ENCODE results near the gene SGTA. TPM values are rescaled to one million over a fixed set of nuclear protein-coding genes. Genes with fewer than 3 reads are reported as not detected.
A peak's percentile ranks its signal among the peaks of the same experiment; 100 is the strongest.
"Not testable (repeated sequence)": the region's sequence is repeated elsewhere in the genome, so short reads cannot be mapped to it uniquely, and the experiment has no call there.

Gene SGTA
- total RNA-seq, 1 experiment from 2014 or later = 122 TPM

DNA sequence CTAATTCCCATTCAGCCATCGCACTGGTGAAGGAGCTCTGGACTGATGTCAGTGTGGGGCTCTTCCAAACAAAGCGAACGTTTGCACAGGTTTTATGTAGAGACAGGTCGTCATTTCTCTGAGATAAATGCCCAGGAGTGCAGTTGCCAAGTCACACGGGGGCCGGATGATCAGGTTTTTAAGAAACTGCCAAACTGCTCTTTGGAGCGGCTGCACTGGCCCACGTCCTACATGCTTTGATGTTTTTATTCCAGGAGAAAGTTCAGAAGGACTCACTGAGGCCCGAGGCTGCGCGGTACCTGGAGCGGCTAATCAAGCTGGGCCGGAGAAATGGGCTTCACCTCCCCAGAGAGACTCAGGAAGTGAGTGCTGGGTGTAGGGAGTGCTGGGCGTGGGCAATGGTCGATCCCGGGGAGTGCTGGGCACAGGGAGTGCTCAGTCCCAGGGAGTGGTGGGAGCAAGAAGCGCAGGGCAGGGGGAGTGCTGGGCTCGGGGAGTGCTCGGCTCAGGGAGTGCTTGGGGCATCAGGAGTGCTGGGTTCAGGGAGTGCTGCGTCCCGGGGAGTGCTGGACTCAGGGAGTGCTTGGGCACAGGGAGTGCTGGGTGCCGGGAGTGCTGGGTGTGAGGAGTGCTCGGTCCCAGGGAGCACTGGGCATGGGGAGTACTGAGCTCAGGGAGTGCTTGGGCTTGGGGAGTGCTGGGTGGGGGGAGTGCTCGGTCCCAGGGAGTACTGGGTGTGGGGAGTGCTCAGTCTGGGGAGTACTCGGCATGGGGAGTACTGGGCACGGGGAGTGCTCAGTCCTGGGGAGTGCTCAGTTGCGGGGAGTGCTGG, 13.0 kb upstream of the SGTA start:
- DNase-seq (ENCODE audit: low spot score) = no peak

DNA sequence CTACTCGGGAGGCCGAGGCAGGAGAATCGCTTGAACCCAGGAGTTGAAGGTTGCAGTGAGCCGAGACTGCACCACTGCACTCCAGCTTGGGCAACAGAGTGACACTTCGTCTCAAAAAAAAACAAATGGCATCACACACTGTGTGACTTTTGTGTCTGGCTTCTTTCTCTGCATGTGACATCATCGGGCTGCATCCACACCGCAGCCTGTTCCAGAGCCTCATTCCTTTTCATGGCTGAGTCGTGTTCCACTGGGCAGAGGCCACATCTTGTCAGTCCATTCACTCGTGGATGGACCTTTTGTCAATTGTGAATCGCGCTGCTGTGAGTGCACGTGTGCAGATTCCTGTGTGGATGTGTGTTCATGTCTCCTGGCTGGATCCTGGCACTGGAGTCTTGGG, 10.5 kb upstream of the SGTA start:
- no peak for DNase-seq (ENCODE audit: low spot score)

- no peak for DNase-seq (ENCODE audit: low spot score)
These were observed 10.1 kb upstream of the SGTA start for GRCh38 chr19:2793126-2793525.

DNA sequence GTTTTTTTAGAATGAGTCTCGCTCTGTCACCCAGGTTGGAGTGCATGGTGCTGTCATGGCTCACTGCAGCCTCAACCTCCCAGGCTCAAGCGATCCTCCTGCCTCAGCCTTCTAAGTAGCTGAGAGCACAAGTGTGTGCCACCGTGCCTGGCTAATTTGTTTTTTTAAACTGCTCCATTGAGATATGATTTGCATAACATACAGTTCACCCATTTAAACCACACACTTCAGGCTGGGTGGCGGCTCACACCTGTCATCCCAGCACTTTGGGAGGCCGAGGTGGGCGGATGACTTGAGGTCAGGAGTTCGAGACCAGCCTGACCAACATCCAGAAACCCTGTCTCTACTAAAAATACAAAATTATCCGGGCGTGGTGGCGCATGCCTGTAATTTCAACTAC, 9.6 kb upstream of the SGTA start:
- not testable (repeated sequence) for DNase-seq (ENCODE audit: low spot score)

DNA sequence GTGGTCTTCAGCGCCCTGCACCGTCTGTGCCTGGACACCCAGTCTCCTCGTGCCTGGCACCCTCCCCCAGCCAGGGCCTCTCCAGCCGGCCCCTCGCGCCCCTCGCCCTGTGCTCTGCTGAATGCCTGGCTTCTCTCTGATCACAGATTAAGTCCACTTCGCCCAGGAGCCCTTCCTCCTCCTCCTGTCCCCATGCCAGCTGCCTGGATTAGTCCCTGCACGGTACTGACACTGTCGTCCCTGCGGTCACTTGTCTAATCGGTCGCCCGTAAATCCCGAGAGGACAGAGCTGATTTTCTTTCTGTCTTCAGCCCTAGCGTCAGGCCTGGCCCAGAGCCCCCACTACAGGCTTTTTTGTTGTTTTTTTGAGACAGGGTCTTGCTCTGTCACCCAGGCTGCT, 8.8 kb upstream of the SGTA start:
- DNase-seq (ENCODE audit: low spot score) = no peak

GRCh38 chr19:2791440-2791839, 8.4 kb upstream of the SGTA start:
- no peak for DNase-seq (ENCODE audit: low spot score)

- no peak for DNase-seq (ENCODE audit: low spot score)
These were observed 7.6 kb upstream of the SGTA start for GRCh38 chr19:2790557-2791271.

DNA sequence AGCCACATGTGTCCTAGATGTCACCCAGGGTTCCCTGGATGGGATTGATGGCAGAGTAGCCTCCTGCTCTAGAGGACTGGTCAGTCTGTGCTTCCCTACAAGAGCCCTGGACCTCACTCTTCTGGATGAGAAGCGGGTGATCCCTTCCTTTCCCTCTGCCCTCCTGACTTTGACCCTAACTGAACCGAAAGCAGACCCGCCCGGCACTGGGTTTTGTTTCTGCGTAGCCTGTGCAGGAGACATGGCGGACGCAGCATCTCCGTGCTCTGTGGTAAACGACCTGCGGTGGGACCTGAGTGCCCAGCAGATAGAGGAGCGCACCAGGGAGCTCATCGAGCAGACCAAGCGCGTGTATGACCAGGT, 7.1 kb upstream of the SGTA start:
- DNase-seq (ENCODE audit: low spot score) = no peak

DNA sequence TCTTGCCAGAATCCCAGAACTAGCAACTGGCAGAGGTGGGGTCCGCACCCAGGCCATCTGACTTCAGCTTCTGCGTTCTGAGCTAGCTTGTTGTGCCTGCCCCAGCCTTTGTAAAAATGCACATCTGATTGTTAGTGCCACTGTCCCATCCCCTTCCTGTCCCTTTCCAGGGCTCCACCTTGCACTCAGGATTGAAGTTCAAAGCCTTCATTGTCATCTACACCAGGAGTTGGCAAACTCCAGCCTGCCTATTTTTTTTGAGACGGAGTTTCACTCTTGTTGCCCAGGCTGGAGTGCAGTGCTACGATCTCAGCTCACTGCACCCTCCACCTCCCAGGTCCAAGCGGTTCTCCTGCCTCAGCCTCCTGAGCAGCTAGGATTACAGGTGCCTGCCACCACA, 5.2 kb upstream of the SGTA start:
- DNase-seq (ENCODE audit: low spot score) = no peak

GRCh38 chr19:2787115-2787514, 4.0 kb upstream of the SGTA start:
- no peak for DNase-seq (ENCODE audit: low spot score)

DNA sequence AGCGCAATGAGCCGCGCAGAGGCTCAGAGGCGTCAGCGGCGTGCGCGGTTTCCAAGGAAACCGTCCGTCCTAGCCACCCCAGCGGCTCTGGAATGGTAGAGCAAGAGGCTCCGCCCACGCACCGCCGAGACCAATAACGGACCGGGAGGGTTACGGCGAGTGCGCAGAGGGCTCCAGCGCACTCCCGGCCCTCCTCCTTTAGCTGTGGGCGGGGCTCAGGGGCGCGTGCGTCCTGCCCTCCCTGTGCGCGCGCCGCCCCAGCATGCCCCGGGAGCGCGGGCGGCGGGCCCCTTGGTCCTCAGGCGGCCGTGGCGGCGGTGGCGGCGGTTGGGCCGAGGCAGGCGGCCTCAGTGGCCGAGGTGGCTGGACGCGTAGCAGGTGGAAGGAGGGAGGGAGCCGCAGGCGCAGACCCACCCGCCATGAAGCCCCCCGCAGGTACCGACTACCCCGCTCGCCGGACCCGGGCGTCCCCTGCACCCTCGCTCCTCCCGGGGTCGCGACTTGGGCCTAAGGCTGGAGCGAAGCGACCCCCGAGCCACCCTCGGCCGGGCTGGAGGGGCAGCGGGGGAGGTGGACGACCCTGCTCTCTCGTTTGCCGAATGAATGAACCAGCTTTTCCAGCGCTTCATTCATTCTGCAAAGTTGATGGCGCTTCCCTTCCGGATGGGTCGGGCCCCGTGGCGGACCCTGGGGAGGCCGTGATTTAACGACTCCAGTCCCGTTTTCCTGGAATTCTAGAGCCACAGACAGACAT, 2.3 kb upstream of the SGTA start, which contains the start of gene THOP1:
THOP1 (plus strand) TSS at position 260 of the 754 bp plus-strand sequence; CDS start at position 420, 160 bp downstream.
- DNase-seq (ENCODE audit: low spot score) = peak; percentile 97

DNA sequence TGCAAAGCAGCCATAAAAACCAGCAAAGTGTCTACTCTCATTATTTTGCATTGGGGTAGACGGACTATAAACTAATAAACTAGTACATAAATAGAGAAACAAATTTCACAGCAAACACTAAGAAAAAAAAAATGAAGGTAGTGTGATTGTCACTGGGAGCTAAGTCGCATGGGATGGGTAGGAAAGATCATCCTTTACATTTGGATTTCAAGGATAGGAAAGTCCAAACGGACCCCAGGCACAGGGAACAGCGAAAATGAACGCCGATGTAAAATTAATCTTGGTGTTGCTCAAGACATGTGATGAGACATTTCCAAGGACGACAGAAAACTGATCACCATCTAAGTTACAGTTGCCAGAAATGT, 690 bp upstream of the SGTA start:
- no peak for DNase-seq (ENCODE audit: low spot score)

GRCh38 chr19:2782329-2782935, 641 bp downstream of the SGTA start:
- peak; percentile 12 for DNase-seq (ENCODE audit: low spot score)

DNA sequence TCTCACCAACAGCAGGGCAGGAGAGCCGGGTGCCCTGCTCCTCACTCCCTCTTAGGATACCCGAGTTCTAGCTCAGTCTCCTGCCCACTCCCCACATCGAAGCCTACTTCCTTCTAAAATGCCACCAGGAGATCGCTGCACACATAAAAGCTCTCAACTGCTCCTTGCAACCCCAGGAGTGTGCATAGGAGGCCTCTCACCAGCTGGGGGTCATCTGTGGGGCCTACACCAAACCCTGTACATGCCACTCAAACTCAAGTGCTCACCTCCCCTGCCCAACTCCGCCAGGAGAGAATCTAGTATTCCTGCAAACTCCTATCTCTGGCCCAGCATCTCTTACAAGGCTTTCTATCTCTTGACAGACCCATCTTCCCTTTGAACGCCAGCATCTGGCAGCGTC, 2.8 kb downstream of the SGTA start:
- DNase-seq (ENCODE audit: low spot score) = no peak

DNA sequence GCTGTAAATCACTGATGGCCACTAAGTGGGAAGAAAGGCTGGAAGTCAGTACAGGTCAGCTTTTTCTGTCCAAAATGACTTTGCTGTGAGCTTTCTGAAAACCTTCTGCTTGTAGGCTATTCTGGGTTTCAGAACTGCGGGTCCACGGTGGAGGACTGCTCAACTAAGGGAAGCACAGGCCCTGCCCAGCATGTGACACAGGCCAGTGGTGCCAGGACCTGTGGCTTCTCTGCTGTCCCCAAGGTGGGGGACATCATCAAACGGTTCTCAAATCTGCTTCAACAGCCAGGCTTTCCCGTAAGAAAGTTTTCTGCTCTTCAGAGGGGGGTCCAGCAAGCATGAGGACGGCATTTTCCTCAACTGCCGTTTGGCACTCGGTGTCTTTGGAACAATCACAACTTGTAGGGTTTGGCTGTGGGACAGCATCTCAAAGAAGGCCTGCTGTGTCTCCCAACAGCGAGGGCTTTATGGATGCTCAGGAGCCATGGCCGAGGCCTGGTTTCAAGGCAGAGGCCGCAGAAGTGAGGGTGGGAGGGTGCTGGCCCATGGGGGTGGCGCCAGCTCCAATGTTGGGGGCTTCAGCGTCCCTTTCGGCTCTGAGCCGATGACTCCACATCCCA, 3.8 kb downstream of the SGTA start:
- DNase-seq (ENCODE audit: low spot score) = no peak

GRCh38 chr19:2777952-2778683, 5.0 kb downstream of the SGTA start:
- no peak for DNase-seq (ENCODE audit: low spot score)

GRCh38 chr19:2775556-2776430, 7.3 kb downstream of the SGTA start:
- DNase-seq (ENCODE audit: low spot score) = no peak

- no peak for DNase-seq (ENCODE audit: low spot score)
These were observed 8.0 kb downstream of the SGTA start for GRCh38 chr19:2774953-2775555.

DNA sequence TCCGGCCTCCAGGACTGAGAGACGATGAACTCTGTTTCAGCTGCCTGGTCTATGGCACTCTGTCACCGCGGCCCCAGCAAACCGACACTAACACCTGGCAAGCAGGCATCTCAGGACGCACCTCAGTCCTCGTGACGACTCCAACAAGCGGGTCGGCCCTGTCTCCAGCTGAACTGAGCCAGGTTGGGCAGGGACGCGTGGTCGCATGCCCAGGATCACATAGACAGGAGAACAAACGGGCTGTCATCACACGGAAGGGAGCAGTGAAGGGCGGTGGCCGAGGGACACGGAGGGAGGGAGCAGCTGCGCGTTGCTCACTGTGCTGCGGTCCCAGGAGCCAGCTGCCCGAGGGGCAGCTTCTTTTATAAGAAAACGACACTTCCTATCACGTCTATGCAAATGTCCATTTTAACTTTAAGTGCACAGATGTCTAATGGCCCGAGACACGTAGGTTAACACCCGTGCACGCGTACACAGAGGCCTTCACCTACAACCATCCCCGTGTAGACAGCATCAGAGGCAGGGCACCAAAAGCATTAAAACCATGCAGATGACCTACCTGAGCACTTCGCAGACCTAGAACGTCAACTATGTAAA, 8.9 kb downstream of the SGTA start:
- DNase-seq (ENCODE audit: low spot score) = no peak

Measured in HT-29 (cell line).